GM23338 (cell line): Measurements from ENCODE around the gene MTHFR. TPM values are rescaled to one million over a fixed set of nuclear protein-coding genes. Genes with fewer than 3 reads are reported as not detected.

Experiments
- ATAC-seq: fragments of 200-7000 bp; cut with Tn5 transposase; 3 replicates; pipeline ENCODE4 v1.9.1; 2020
- DNase-seq: peaks from one replicate; pipeline ENCODE4 v3.0.0-alpha.2; 2015; ENCODE audit warnings: low spot score
- H2AFZ ChIP-seq: fragments of 200-600 bp; sonication (generic); 2 replicates; pipeline ENCODE4 v1.8.0; 2016; ENCODE audit warnings: antibody characterized with exemption, mild to moderate bottlenecking, moderate library complexity
- H3F3A ChIP-seq: fragments of 200-600 bp; sonication (generic); replicated peaks from 2 replicates; pipeline ENCODE4 v1.8.0; 2017; ENCODE audit warnings: antibody characterized with exemption, mixed run types, low read depth
- H3K27ac ChIP-seq: fragments of 200-600 bp; sonication (generic); 2 replicates; pipeline ENCODE4 v1.6.1; 2016; ENCODE audit warnings: low read depth
- H3K27me3 ChIP-seq: fragments of 200-600 bp; sonication (generic); 2 replicates; pipeline ENCODE4 v1.8.0; 2016; ENCODE audit warnings: mild to moderate bottlenecking, mixed run types, moderate library complexity; ENCODE audit not compliant: insufficient read depth
- H3K36me3 ChIP-seq: fragments of 200-600 bp; sonication (generic); 2 replicates; pipeline ENCODE4 v1.8.0; 2016; ENCODE audit warnings: mild to moderate bottlenecking; ENCODE audit not compliant: insufficient read depth
- H3K4me1 ChIP-seq: fragments of 200-600 bp; sonication (generic); 2 replicates; pipeline ENCODE4 v1.8.0; 2016; ENCODE audit warnings: mild to moderate bottlenecking, moderate library complexity; ENCODE audit not compliant: insufficient read depth
- H3K4me2 ChIP-seq: fragments of 200-600 bp; sonication (generic); 2 replicates; pipeline ENCODE4 v1.7.1; 2017; ENCODE audit warnings: mixed run types
- H3K4me3 ChIP-seq: fragments of 200-600 bp; sonication (generic); 2 replicates; pipeline ENCODE4 v1.6.1; 2016; ENCODE audit warnings: mixed run types
- H3K79me2 ChIP-seq: fragments of 200-600 bp; sonication (generic); replicated peaks from 2 replicates; pipeline ENCODE4 v1.8.0; 2017; ENCODE audit warnings: mild to moderate bottlenecking; ENCODE audit not compliant: insufficient read depth
- H3K9me2 ChIP-seq: fragments of 200-600 bp; sonication (generic); 2 replicates; pipeline ENCODE4 v1.8.0; 2017; ENCODE audit not compliant: insufficient read depth
- H4K20me1 ChIP-seq: fragments of 200-600 bp; sonication (generic); replicated peaks from 2 replicates; pipeline ENCODE4 v1.8.0; 2017; ENCODE audit warnings: mild to moderate bottlenecking; ENCODE audit not compliant: insufficient read depth
- H3K27ac Mint-ChIP-seq: 2 replicates; pipeline ENCODE4 v1.8.0; 2020; ENCODE audit warnings: inconsistent platforms, mild to moderate bottlenecking, moderate library complexity, mixed read lengths
- H3K27me3 Mint-ChIP-seq: 3 replicates; pipeline ENCODE4 v1.8.0; 2022; ENCODE audit warnings: low read depth, mild to moderate bottlenecking, moderate library complexity, mixed read lengths, inconsistent platforms; ENCODE audit not compliant: insufficient read depth, poor library complexity
- H3K36me3 Mint-ChIP-seq: 3 replicates; pipeline ENCODE4 v1.8.0; 2021; ENCODE audit warnings: low read depth, mild to moderate bottlenecking, inconsistent platforms, moderate library complexity, mixed read lengths
- H3K4me1 Mint-ChIP-seq: 3 replicates; pipeline ENCODE4 v1.8.0; 2020; ENCODE audit warnings: mild to moderate bottlenecking, inconsistent platforms, mixed read lengths
- H3K4me3 Mint-ChIP-seq: 3 replicates; pipeline ENCODE4 v1.8.0; 2021; ENCODE audit warnings: moderate library complexity, mild to moderate bottlenecking, inconsistent platforms, mixed read lengths
- H3K9me3 Mint-ChIP-seq: 3 replicates; pipeline ENCODE4 v1.8.0; 2020; ENCODE audit warnings: moderate library complexity, mild to moderate bottlenecking, inconsistent platforms, mixed read lengths
- STAT1 ChIP-seq: IDR thresholded peaks from one replicate; pipeline ENCODE4 v1.6.1; 2016; ENCODE audit warnings: antibody characterized with exemption; ENCODE audit not compliant: unreplicated experiment
- polyA plus RNA-seq: library from polyadenylated mRNA; unstranded; fragments of >200 nt; fragmentation: Nextera tagmentation; extraction: Ambion mirVana; gene quantifications from 2 replicates; pipeline ENCODE4 v1.2.1, GENCODE V29; 2016
- total RNA-seq: library from RNA; depleted of rRNA; stranded (reverse); fragments of >200 nt; shearing (Covaris generic); gene quantifications from 2 replicates; pipeline ENCODE4 v1.2.3, GENCODE V29; 2014
- TF ChIP-seq, protein P1 (sequence below), 2 experiments: fragments of 200-600 bp in 1 of 2; sonication (generic) in 1 of 2; conservative IDR thresholded peaks; 2 replicates each; pipeline versions ENCODE4 v1.5.1 to v1.6.1; 2016 to 2017; ENCODE audit warnings: antibody characterized with exemption in 2 of 2, low read depth in 2 of 2, mild to moderate bottlenecking in 2 of 2, moderate library complexity in 1 of 2
- TF ChIP-seq, protein P2 (sequence below): fragments of 250-450 bp; sonication (Bioruptor Pico); IDR thresholded peaks from 2 replicates; pipeline ENCODE4 v1.5.0; 2020; ENCODE audit warnings: mild to moderate bottlenecking, moderate library complexity

The MTHFR gene
- total and polyA plus RNA-seq, 2 experiments from 2014 or later: 6.9 to 21.6 TPM

DNA sequence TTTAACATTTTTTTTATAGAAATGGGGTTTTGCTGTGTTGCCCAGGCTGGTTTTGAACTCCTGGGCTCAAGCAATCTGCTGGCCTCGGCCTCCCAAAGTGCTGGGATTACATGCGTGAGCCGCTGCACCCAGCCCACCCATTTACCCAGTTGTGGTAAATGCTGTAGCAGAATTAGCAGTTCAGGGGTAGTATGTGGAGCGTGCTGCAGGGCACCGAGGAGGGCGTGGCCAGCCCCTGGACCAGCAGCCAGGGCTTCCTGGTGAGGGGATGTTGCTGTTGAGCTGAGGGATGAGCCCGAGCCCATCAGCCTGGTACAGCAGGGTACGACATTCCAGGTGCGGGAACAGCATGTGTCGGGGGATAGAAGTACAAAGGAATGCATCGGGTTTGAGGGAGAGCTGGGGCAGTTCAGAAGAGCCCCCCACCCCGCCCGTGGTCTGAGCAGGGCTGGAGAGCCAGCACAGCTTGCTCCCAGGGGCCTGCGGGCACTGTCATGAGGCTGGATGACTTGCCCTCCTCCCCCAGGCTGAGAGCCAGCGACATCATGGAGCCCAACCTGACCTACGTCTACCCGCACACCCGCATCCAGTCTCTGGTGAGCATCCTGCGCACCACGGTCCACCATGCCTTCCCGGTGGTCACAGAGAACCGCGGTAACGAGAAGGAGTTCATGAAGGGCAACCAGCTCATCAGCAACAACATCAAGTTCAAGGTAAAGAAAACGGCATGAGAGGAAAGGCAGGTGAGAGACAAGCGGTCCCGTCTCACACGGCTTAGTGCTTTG is 29.9 kb upstream of the MTHFR start (continued):
- TF ChIP-seq, protein P1, sequence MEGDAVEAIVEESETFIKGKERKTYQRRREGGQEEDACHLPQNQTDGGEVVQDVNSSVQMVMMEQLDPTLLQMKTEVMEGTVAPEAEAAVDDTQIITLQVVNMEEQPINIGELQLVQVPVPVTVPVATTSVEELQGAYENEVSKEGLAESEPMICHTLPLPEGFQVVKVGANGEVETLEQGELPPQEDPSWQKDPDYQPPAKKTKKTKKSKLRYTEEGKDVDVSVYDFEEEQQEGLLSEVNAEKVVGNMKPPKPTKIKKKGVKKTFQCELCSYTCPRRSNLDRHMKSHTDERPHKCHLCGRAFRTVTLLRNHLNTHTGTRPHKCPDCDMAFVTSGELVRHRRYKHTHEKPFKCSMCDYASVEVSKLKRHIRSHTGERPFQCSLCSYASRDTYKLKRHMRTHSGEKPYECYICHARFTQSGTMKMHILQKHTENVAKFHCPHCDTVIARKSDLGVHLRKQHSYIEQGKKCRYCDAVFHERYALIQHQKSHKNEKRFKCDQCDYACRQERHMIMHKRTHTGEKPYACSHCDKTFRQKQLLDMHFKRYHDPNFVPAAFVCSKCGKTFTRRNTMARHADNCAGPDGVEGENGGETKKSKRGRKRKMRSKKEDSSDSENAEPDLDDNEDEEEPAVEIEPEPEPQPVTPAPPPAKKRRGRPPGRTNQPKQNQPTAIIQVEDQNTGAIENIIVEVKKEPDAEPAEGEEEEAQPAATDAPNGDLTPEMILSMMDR (conservative IDR thresholded peaks at IDR 0.05; ENCODE audit: low read depth in 2 of 2): no peak
- TF ChIP-seq, protein P2, sequence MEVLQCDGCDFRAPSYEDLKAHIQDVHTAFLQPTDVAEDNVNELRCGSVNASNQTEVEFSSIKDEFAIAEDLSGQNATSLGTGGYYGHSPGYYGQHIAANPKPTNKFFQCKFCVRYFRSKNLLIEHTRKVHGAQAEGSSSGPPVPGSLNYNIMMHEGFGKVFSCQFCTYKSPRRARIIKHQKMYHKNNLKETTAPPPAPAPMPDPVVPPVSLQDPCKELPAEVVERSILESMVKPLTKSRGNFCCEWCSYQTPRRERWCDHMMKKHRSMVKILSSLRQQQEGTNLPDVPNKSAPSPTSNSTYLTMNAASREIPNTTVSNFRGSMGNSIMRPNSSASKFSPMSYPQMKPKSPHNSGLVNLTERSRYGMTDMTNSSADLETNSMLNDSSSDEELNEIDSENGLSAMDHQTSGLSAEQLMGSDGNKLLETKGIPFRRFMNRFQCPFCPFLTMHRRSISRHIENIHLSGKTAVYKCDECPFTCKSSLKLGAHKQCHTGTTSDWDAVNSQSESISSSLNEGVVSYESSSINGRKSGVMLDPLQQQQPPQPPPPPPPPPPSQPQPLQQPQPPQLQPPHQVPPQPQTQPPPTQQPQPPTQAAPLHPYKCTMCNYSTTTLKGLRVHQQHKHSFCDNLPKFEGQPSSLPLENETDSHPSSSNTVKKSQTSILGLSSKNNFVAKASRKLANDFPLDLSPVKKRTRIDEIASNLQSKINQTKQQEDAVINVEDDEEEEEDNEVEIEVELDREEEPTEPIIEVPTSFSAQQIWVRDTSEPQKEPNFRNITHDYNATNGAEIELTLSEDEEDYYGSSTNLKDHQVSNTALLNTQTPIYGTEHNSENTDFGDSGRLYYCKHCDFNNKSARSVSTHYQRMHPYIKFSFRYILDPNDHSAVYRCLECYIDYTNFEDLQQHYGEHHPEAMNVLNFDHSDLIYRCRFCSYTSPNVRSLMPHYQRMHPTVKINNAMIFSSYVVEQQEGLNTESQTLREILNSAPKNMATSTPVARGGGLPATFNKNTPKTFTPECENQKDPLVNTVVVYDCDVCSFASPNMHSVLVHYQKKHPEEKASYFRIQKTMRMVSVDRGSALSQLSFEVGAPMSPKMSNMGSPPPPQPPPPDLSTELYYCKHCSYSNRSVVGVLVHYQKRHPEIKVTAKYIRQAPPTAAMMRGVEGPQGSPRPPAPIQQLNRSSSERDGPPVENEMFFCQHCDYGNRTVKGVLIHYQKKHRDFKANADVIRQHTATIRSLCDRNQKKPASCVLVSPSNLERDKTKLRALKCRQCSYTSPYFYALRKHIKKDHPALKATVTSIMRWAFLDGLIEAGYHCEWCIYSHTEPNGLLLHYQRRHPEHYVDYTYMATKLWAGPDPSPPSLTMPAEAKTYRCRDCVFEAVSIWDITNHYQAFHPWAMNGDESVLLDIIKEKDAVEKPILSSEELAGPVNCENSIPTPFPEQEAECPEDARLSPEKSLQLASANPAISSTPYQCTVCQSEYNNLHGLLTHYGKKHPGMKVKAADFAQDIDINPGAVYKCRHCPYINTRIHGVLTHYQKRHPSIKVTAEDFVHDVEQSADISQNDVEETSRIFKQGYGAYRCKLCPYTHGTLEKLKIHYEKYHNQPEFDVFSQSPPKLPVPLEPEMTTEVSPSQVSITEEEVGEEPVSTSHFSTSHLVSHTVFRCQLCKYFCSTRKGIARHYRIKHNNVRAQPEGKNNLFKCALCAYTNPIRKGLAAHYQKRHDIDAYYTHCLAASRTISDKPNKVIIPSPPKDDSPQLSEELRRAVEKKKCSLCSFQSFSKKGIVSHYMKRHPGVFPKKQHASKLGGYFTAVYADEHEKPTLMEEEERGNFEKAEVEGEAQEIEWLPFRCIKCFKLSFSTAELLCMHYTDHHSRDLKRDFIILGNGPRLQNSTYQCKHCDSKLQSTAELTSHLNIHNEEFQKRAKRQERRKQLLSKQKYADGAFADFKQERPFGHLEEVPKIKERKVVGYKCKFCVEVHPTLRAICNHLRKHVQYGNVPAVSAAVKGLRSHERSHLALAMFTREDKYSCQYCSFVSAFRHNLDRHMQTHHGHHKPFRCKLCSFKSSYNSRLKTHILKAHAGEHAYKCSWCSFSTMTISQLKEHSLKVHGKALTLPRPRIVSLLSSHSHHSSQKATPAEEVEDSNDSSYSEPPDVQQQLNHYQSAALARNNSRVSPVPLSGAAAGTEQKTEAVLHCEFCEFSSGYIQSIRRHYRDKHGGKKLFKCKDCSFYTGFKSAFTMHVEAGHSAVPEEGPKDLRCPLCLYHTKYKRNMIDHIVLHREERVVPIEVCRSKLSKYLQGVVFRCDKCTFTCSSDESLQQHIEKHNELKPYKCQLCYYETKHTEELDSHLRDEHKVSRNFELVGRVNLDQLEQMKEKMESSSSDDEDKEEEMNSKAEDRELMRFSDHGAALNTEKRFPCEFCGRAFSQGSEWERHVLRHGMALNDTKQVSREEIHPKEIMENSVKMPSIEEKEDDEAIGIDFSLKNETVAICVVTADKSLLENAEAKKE: no peak
- no peak for TF ChIP-seq STAT1

DNA sequence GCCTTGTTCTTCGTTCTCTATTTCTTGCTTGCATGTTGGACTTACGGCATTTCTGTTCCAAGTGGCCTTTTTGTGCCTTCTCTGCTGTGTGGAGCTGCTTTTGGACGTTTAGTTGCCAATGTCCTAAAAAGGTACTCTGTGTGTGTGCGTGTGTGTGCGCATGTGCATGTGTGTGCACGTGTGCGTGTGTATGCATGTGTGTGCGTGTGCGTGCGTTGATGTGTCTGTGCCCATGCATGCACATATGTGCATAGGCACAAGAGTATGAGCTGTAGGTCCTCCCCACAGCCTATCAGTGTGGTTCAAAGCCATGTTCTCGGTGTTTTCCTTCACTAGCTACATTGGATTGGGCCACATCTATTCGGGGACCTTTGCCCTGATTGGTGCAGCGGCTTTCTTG is 28.1 kb upstream of the MTHFR start:
- ATAC-seq (no peak), DNase-seq (no peak)
- peaks cover 57% of the 10 kb centered on the region for H3K36me3 ChIP-seq
- no peaks in the 10 kb centered on the region for H3K79me2 ChIP-seq
- H3K27ac ChIP-seq: no peak overlapping the region
- no peaks in the 10 kb centered on the region for H3K9me2 ChIP-seq
- no peak overlapping the region for H3K27ac Mint-ChIP-seq
- H2AFZ ChIP-seq: no peak overlapping the region
- no peaks in the 10 kb centered on the region for H3K27me3 ChIP-seq
- peaks cover 17% of the 10 kb centered on the region; the same call in 1 of the 2 replicates for H4K20me1 ChIP-seq
- H3F3A ChIP-seq: peaks cover 43% of the 10 kb centered on the region
- H3K4me1 ChIP-seq: no peaks in the 10 kb centered on the region
- H3K4me3 Mint-ChIP-seq: no peak overlapping the region
- no peaks in the 10 kb centered on the region for H3K9me3 Mint-ChIP-seq
- H3K27me3 Mint-ChIP-seq: peaks cover 9% of the 10 kb centered on the region
- no peak overlapping the region for H3K4me2 ChIP-seq
- no peak overlapping the region for H3K4me3 ChIP-seq
- no peaks in the 10 kb centered on the region; the same call in 2 of the 3 replicates for H3K4me1 Mint-ChIP-seq
- peaks cover 73% of the 10 kb centered on the region for H3K36me3 Mint-ChIP-seq
- TF ChIP-seq, protein P1 (conservative IDR thresholded peaks at IDR 0.05; ENCODE audit: low read depth in 2 of 2): no peak
- TF ChIP-seq, protein P2: no peak
